Tibial artery (tissue), 4 donors: ENCODE data around the gene PATJ.
"Not testable (repeated sequence)": the region's sequence is repeated elsewhere in the genome, so short reads cannot be mapped to it uniquely, and the experiment has no call there.

Experiments used
- DNase-seq, 2 donors: peaks; one replicate each; pipeline ENCODE4 v3.0.0-alpha.2; 2019
- H3K27ac ChIP-seq, 2 donors: fragments of 200-600 bp; sonication (generic) in 1 of 2; 1 replicate in 1 of 2; 2 replicates in 1 of 2; pipeline ENCODE4 v1.5.1; 2018 to 2019; ENCODE audit warnings: mild to moderate bottlenecking in 1 of 2
- H3K27me3 ChIP-seq, 2 donors: fragments of 200-600 bp; sonication (generic) in 1 of 2; one replicate each; pipeline versions ENCODE4 v1.5.1 to v1.6.0; 2016 to 2019
- H3K36me3 ChIP-seq, 3 donors: fragments of 200-600 bp; sonication (generic) in 2 of 3; one replicate each; pipeline ENCODE4 v1.5.1; 2016 to 2019; ENCODE audit warnings: mild to moderate bottlenecking in 2 of 3
- H3K4me1 ChIP-seq, 4 donors: fragments of 200-600 bp; sonication (generic) in 2 of 4; 1 replicate in 3 of 4; 2 replicates in 1 of 4; pipeline ENCODE4 v1.5.1; 2016 to 2019
- H3K4me3 ChIP-seq, 2 donors: fragments of 200-600 bp; sonication (generic) in 1 of 2; 1 replicate in 1 of 2; 2 replicates in 1 of 2; pipeline ENCODE4 v1.5.1; 2018 to 2019; ENCODE audit warnings: mild to moderate bottlenecking in 2 of 2
- H3K9me3 ChIP-seq, 3 donors: fragments of 200-600 bp; sonication (generic) in 1 of 3; one replicate each; pipeline ENCODE4 v1.5.1; 2016 to 2019
- CTCF ChIP-seq, 2 experiments: fragments of 200-600 bp in 1 of 2; fragments of 450-650 bp in 1 of 2; IDR thresholded peaks; one replicate each; pipeline ENCODE4 v1.5.1; 2017 to 2019; ENCODE audit warnings: antibody characterized with exemption in 2 of 2, mild to moderate bottlenecking in 1 of 2, moderate library complexity in 1 of 2
- intact Hi-C: fragments of 100-400 bp; cut with DNase I; formaldehyde crosslinking; loops from one replicate; pipeline ENCODE4 v1.15.0; 2023; ENCODE audit warnings: low total_unique reads

Gene PATJ

GRCh38 chr1:61955261-61955660 lies 213.0 kb downstream of the PATJ start:
- Histone ChIP-seq H3K36me3 (no peaks in the 10 kb centered on the region), H3K27me3 (no peaks in the 10 kb centered on the region), H3K4me3 (no peak overlapping the region), H3K4me1 (peaks cover 0 to 4% (median 0%) of the 10 kb centered on the region in 4 donors), H3K9me3 (no peaks in the 10 kb centered on the region), H3K27ac (no peak overlapping the region)
- intact Hi-C loops, result no loop called here
- DNase-seq, result no peak
- TF ChIP-seq CTCF (IDR thresholded peaks at IDR 0.05), result no peak

GRCh38 chr1:61956016-61956645 lies 213.9 kb downstream of the PATJ start:
- DNase-seq, result no peak
- Histone ChIP-seq H3K27me3 (no peaks in the 10 kb centered on the region), H3K9me3 (no peaks in the 10 kb centered on the region), H3K27ac (no peak overlapping the region), H3K36me3 (no peaks in the 10 kb centered on the region), H3K4me1 (peaks cover 0 to 4% (median 0%) of the 10 kb centered on the region in 4 donors), H3K4me3 (no peak overlapping the region)
- intact Hi-C loops, result no loop called here
- no peak for TF ChIP-seq CTCF (IDR thresholded peaks at IDR 0.05)

GRCh38 chr1:61956784-61957183 lies 214.5 kb downstream of the PATJ start:
- Histone ChIP-seq H3K27ac (no peak overlapping the region), H3K27me3 (no peaks in the 10 kb centered on the region), H3K4me1 (peaks cover 0 to 4% (median 0%) of the 10 kb centered on the region in 4 donors), H3K36me3 (no peaks in the 10 kb centered on the region), H3K4me3 (no peak overlapping the region), H3K9me3 (no peaks in the 10 kb centered on the region)
- intact Hi-C loops, result no loop called here
- TF ChIP-seq CTCF (IDR thresholded peaks at IDR 0.05), result no peak
- no peak for DNase-seq

- H3K36me3 ChIP-seq, result no peaks in the 10 kb centered on the region
- H3K4me3 ChIP-seq, result no peak overlapping the region
- no peak for TF ChIP-seq CTCF (IDR thresholded peaks at IDR 0.05)
- DNase-seq, result no peak
- no peaks in the 10 kb centered on the region for H3K27me3 ChIP-seq
- intact Hi-C loops, result no loop called here
- no peak overlapping the region for H3K27ac ChIP-seq
- H3K4me1 ChIP-seq, result no peaks in the 10 kb centered on the region
- H3K9me3 ChIP-seq, result no peaks in the 10 kb centered on the region
Measured at GRCh38 chr1:61961009-61961408, 218.7 kb downstream of the PATJ start.

GRCh38 chr1:61962631-61963030 lies 220.4 kb downstream of the PATJ start:
- Histone ChIP-seq H3K36me3 (no peaks in the 10 kb centered on the region), H3K4me3 (no peak overlapping the region), H3K9me3 (no peaks in the 10 kb centered on the region), H3K27me3 (no peaks in the 10 kb centered on the region), H3K4me1 (no peaks in the 10 kb centered on the region), H3K27ac (no peak overlapping the region)
- DNase-seq, result no peak
- no peak for TF ChIP-seq CTCF (IDR thresholded peaks at IDR 0.05)
- intact Hi-C loops, result no loop called here

- H3K36me3 ChIP-seq, intact Hi-C loops, H3K27me3 ChIP-seq, H3K9me3 ChIP-seq, H3K4me3 ChIP-seq, DNase-seq, H3K27ac ChIP-seq, H3K4me1 ChIP-seq: not testable (repeated sequence)
Measured at GRCh38 chr1:61966450-61967225, 224.4 kb downstream of the PATJ start.
